Gastroesophageal sphincter (tissue), 4 donors: ENCODE results near the gene TFB1M. TPM values are rescaled to one million over a fixed set of nuclear protein-coding genes. Genes with fewer than 3 reads are reported as not detected.

ENCODE experiments used
- ATAC-seq: fragments of 150-250 bp; one replicate; pipeline ENCODE4 v1.9.1; 2016; ENCODE audit warnings: mild to moderate bottlenecking, moderate library complexity
- H3K27ac ChIP-seq, 4 donors: fragments of 200-600 bp; sonication (generic) in 3 of 4; 1 replicate in 3 of 4; 2 replicates in 1 of 4; pipeline ENCODE4 v1.5.1; 2016 to 2019
- H3K27me3 ChIP-seq: fragments of 200-600 bp; sonication (generic); one replicate; pipeline ENCODE4 v1.5.1; 2019
- H3K36me3 ChIP-seq, 2 donors: fragments of 200-600 bp; sonication (generic); one replicate each; pipeline ENCODE4 v1.5.1; 2019; ENCODE audit warnings: control low read depth in 1 of 2
- H3K4me1 ChIP-seq, 3 donors: fragments of 200-600 bp; sonication (generic); 1 replicate in 2 of 3; 2 replicates in 1 of 3; pipeline ENCODE4 v1.5.1; 2016 to 2019; ENCODE audit warnings: control low read depth in 2 of 3
- H3K4me3 ChIP-seq, 2 donors: fragments of 200-600 bp; sonication (generic); one replicate each; pipeline ENCODE4 v1.5.1; 2019; ENCODE audit warnings: mild to moderate bottlenecking in 1 of 2, moderate library complexity in 1 of 2
- H3K9me3 ChIP-seq, 3 donors: fragments of 200-600 bp; sonication (generic); one replicate each; pipeline ENCODE4 v1.5.1; 2017 to 2019; ENCODE audit warnings: control low read depth in 2 of 3
- CTCF ChIP-seq, 4 experiments: fragments of 200-600 bp in 2 of 4; fragments of 450-650 bp in 2 of 4; sonication (generic) in 1 of 4; IDR thresholded peaks; one replicate each; pipeline ENCODE4 v1.5.1; 2017 to 2019; ENCODE audit warnings: antibody characterized with exemption in 4 of 4, mild to moderate bottlenecking in 2 of 4, moderate library complexity in 2 of 4
- EP300 ChIP-seq: sonication (generic); formaldehyde crosslinking; IDR thresholded peaks from one replicate; pipeline ENCODE4 v1.6.1; 2017; ENCODE audit warnings: antibody characterized with exemption, mild to moderate bottlenecking
- POLR2A ChIP-seq, 2 donors: fragments of 450-650 bp; IDR thresholded peaks; one replicate each; pipeline ENCODE4 v1.6.1; 2017; ENCODE audit warnings: antibody characterized with exemption in 2 of 2, mild to moderate bottlenecking in 2 of 2, moderate library complexity in 1 of 2
- POLR2AphosphoS5 ChIP-seq: sonication (generic); formaldehyde crosslinking; IDR thresholded peaks from one replicate; pipeline ENCODE4 v1.6.1; 2017; ENCODE audit warnings: antibody characterized with exemption
- WGBS, 2 donors: methylation state at CpG; one replicate each; pipeline ENCODE4 v1.1.5; 2018; ENCODE audit warnings: low coverage in 1 of 2; 5-methylcytosine and 5-hydroxymethylcytosine counted together
- total RNA-seq, 4 donors: library from RNA; depleted of rRNA; stranded (reverse); fragments of >200 nt; gene quantifications; one replicate each; pipeline ENCODE4 v1.1.0, GENCODE V29; 2016

TFB1M gene
- total RNA-seq, 4 donors from 2014 or later = 6.7 to 16.4 (median 12.5) TPM

- TF ChIP-seq POLR2A (IDR thresholded peaks at IDR 0.05) = no peak
- TF ChIP-seq POLR2AphosphoS5 = no peak
- no peak for TF ChIP-seq CTCF (IDR thresholded peaks at IDR 0.05)
- no peak for TF ChIP-seq EP300
- H3K36me3 ChIP-seq = no peaks in the 10 kb centered on the region
- H3K4me1 ChIP-seq = no peaks in the 10 kb centered on the region
- no peaks in the 10 kb centered on the region for H3K27me3 ChIP-seq
- no peak for ATAC-seq
- no peak overlapping the region for H3K4me3 ChIP-seq
- 91 to 94% methylated on average over 4 to 5 of the region's 5 CpGs for WGBS, 2 donors
- no peak overlapping the region for H3K27ac ChIP-seq
- peaks cover 0 to 47% (median 0%) of the 10 kb centered on the region in 3 donors for H3K9me3 ChIP-seq
These were observed 37.2 kb upstream of the TFB1M start for GRCh38 chr6:155351273-155352129.

- no peak overlapping the region for H3K4me3 ChIP-seq
- no peaks in the 10 kb centered on the region for H3K4me1 ChIP-seq
- WGBS, 2 donors = 82% methylated on average over 4 of the region's 6 CpGs; no CpG with 5 or more reads in 1 of the 2 donors
- no peaks in the 10 kb centered on the region for H3K36me3 ChIP-seq
- ATAC-seq = no peak
- H3K9me3 ChIP-seq = peaks cover 0 to 54% (median 0%) of the 10 kb centered on the region in 3 donors
- TF ChIP-seq POLR2AphosphoS5 (no peak), EP300 (no peak), POLR2A (IDR thresholded peaks at IDR 0.05) (no peak), CTCF (IDR thresholded peaks at IDR 0.05) (no peak)
- no peaks in the 10 kb centered on the region for H3K27me3 ChIP-seq
- no peak overlapping the region for H3K27ac ChIP-seq
These were observed 35.7 kb upstream of the TFB1M start for GRCh38 chr6:155349956-155350355.

GRCh38 chr6:155349129-155349528, 34.8 kb upstream of the TFB1M start:
- no peaks in the 10 kb centered on the region for H3K27me3 ChIP-seq
- WGBS, 2 donors = no CpG with 5 or more reads among the region's 2 CpGs
- ATAC-seq = no peak
- H3K4me1 ChIP-seq = no peaks in the 10 kb centered on the region
- peaks cover 0 to 46% (median 0%) of the 10 kb centered on the region in 3 donors for H3K9me3 ChIP-seq
- TF ChIP-seq POLR2A (IDR thresholded peaks at IDR 0.05) (no peak), CTCF (IDR thresholded peaks at IDR 0.05) (no peak), EP300 (no peak), POLR2AphosphoS5 (no peak)
- no peaks in the 10 kb centered on the region for H3K36me3 ChIP-seq
- H3K27ac ChIP-seq = no peak overlapping the region
- H3K4me3 ChIP-seq = no peak overlapping the region

GRCh38 chr6:155347800-155348199, 33.5 kb upstream of the TFB1M start:
- no peak for ATAC-seq
- Histone ChIP-seq H3K9me3 (peaks cover 0 to 34% (median 0%) of the 10 kb centered on the region in 3 donors), H3K4me3 (no peak overlapping the region), H3K4me1 (no peaks in the 10 kb centered on the region), H3K27me3 (no peaks in the 10 kb centered on the region), H3K27ac (no peak overlapping the region), H3K36me3 (no peaks in the 10 kb centered on the region)
- WGBS, 2 donors = 89% methylated on average over 1 of the region's 1 CpG; no CpG with 5 or more reads in 1 of the 2 donors
- TF ChIP-seq POLR2AphosphoS5 (no peak), EP300 (no peak), POLR2A (IDR thresholded peaks at IDR 0.05) (no peak), CTCF (IDR thresholded peaks at IDR 0.05) (no peak)

- ATAC-seq = no peak
- H3K4me1 ChIP-seq = no peaks in the 10 kb centered on the region
- no peaks in the 10 kb centered on the region for H3K36me3 ChIP-seq
- no peak overlapping the region for H3K27ac ChIP-seq
- no peaks in the 10 kb centered on the region for H3K27me3 ChIP-seq
- no peak overlapping the region for H3K4me3 ChIP-seq
- peaks cover 0 to 34% (median 0%) of the 10 kb centered on the region in 3 donors for H3K9me3 ChIP-seq
- TF ChIP-seq POLR2A (IDR thresholded peaks at IDR 0.05) (no peak), CTCF (IDR thresholded peaks at IDR 0.05) (no peak)
These were observed 32.7 kb upstream of the TFB1M start for GRCh38 chr6:155346957-155347356.
